ENCODE data around the gene HCN2.

GRCh38 chr19:602391-603301, 13.0 kb downstream of the HCN2 start:
- TF ChIP-seq POLR2A (IDR thresholded peaks at IDR 0.05) (no peak), CTCF (IDR thresholded peaks at IDR 0.05 in 8 of 11, conservative IDR thresholded peaks at IDR 0.05 in 3 of 11) (no peak), POLR2AphosphoS5 (IDR thresholded peaks at IDR 0.05) (no peak)
